Stimulated activated CD8-positive, alpha-beta memory T cell treated with anti-CD3 and anti-CD28 coated beads, Interleukin-2, amount 100 ng/mL, for 1 hour (primary cell): Measurements from ENCODE around the gene TUBG2.

Source experiments
- DNase-seq, 2 donors: peaks; one replicate each; pipeline ENCODE4 v3.0.0-alpha.2; 2020; ENCODE audit warnings: low read depth in 2 of 2

Gene TUBG2

GRCh38 chr17:42697108-42697811 lies 38.2 kb downstream of the TUBG2 start:
- DNase-seq = no peak

GRCh38 chr17:42698736-42699414 lies 39.8 kb downstream of the TUBG2 start:
- no peak for DNase-seq

GRCh38 chr17:42699415-42699740 lies 40.3 kb downstream of the TUBG2 start:
- no peak for DNase-seq

GRCh38 chr17:42700586-42701289 lies 41.7 kb downstream of the TUBG2 start:
- DNase-seq = no peak

GRCh38 chr17:42702446-42702845 lies 43.4 kb downstream of the TUBG2 start:
- DNase-seq = no peak

- no peak for DNase-seq
Measured at GRCh38 chr17:42704490-42704836, 45.4 kb downstream of the TUBG2 start.

- no peak for DNase-seq
Measured at GRCh38 chr17:42704837-42705494, 45.9 kb downstream of the TUBG2 start.

- DNase-seq = no peak
Measured at GRCh38 chr17:42706732-42707131, 47.6 kb downstream of the TUBG2 start.

GRCh38 chr17:42708588-42708987 lies 49.5 kb downstream of the TUBG2 start:
- DNase-seq = no peak

GRCh38 chr17:42709561-42709960 lies 50.5 kb downstream of the TUBG2 start:
- DNase-seq = no peak
